T47D (cell line): ENCODE measurements around the gene HOXA1.

Source experiments
- DNase-seq, 2 experiments: peaks; one replicate each; pipeline versions ENCODE4 v3.0.0 to v3.0.0-alpha.2; 2011 to 2012; ENCODE audit warnings: low read depth in 1 of 2, low spot score in 1 of 2
- JUND ChIP-seq: IDR thresholded peaks from 2 replicates; pipeline ENCODE4 v1.6.1; 2012; ENCODE audit warnings: low read depth
- in situ Hi-C: cut with HindIII; loops from 2 replicates; pipeline ENCODE4 v1.10.0; 2016; ENCODE audit warnings: low sequenced_read_pairs, low pct_unique_long_range_greater_than_20kb

The HOXA1 gene

GRCh38 chr7:27095050-27095896, 527 bp downstream of the HOXA1 start:
- no peak for TF ChIP-seq JUND
- in situ Hi-C loops = no loop called here
- peak in 1 of 2 experiments; percentile 14 for DNase-seq

- DNase-seq = peak in 1 of 2 experiments; percentile 28
- no peak for TF ChIP-seq JUND
- in situ Hi-C loops = no loop called here
These were observed 1.3 kb downstream of the HOXA1 start for GRCh38 chr7:27094304-27095049.

- in situ Hi-C loops = no loop called here
- DNase-seq = peak in 1 of 2 experiments; percentile 7
- TF ChIP-seq JUND = no peak
These were observed 2.5 kb downstream of the HOXA1 start for GRCh38 chr7:27093184-27093895.

GRCh38 chr7:27092819-27093110, 3.0 kb downstream of the HOXA1 start:
- no peak for DNase-seq
- TF ChIP-seq JUND = no peak
- in situ Hi-C loops = no loop called here

GRCh38 chr7:27091941-27092818, 3.6 kb downstream of the HOXA1 start:
- DNase-seq = no peak
- no peak for TF ChIP-seq JUND
- in situ Hi-C loops = no loop called here

- peak in 1 of 2 experiments; percentile 75 for DNase-seq
- in situ Hi-C loops = no loop called here
- peak; percentile 58; the same call in 1 of the 2 replicates for TF ChIP-seq JUND
These were observed 4.7 kb downstream of the HOXA1 start for GRCh38 chr7:27091105-27091504.

GRCh38 chr7:27088002-27088922, 7.5 kb downstream of the HOXA1 start:
- TF ChIP-seq JUND = no peak
- no peak for DNase-seq
- in situ Hi-C loops = no loop called here

- no peak for TF ChIP-seq JUND
- in situ Hi-C loops = no loop called here
- DNase-seq = no peak
These were observed 12.2 kb downstream of the HOXA1 start for GRCh38 chr7:27083646-27084045.

GRCh38 chr7:27082171-27082570, 13.6 kb downstream of the HOXA1 start:
- DNase-seq = no peak
- TF ChIP-seq JUND = no peak
- in situ Hi-C loops = no loop called here

GRCh38 chr7:27080844-27081436, 14.9 kb downstream of the HOXA1 start:
- peak in 1 of 2 experiments; percentile 65 for DNase-seq
- no peak for TF ChIP-seq JUND
- in situ Hi-C loops = no loop called here
